Heart left ventricle (tissue), 13 donors: ENCODE data around the gene NFASC.

Experiments used
- CTCF ChIP-seq, 12 donors: fragments of 200-600 bp; sonication (generic) in 4 of 12; IDR thresholded peaks; one replicate each; pipeline versions ENCODE4 v1.5.0 to v1.8.0; 2018 to 2022; ENCODE audit warnings: antibody characterized with exemption in 12 of 12, mild to moderate bottlenecking in 5 of 12
- POLR2A ChIP-seq, 2 donors: fragments of 450-650 bp; IDR thresholded peaks; one replicate each; pipeline ENCODE4 v1.6.1; 2017; ENCODE audit warnings: antibody characterized with exemption in 2 of 2, mild to moderate bottlenecking in 2 of 2, moderate library complexity in 2 of 2
- donor health status: ischemic (EF 13 %, LVEDD 7.1; RV severe dilation, severe dysfunction).
- donor health status: DM: no; HTN: yes; CAD: no.
- donor health status: DM: no; HTN: no; CAD: no.
- donor health status: ischemic (EF 25% LVEDD 6.9; RV normal size, moderate dysfunction).
- donor health status: ischemic (EF 25% LVEDD 5.7; RV mildly dilated, moderate dysfunction).
- donor health status: ischemic (EF 35%, LVEDD 5.7; RV mildly dilated, moderate dysfunction).
- donor health status: nonischemic (EF 11% LVEDD 7.7; RV severe dilation, severe dysfunction).
- donor health status: DM: yes; HTN: yes; CAD: no.
- donor health status: PGD.
- donor health status: ischemic (EF 29% LVEDD 5.4; RV normal size, mild dysfunction).
- donor health status: nonischemic (EF 23%, LVEDD 6.1; RV moderate dilation, normal function).

GRCh38 chr1:204929487-204930154 lies 59.0 kb downstream of the NFASC start:
- TF ChIP-seq CTCF (IDR thresholded peaks at IDR 0.05) (no peak), POLR2A (IDR thresholded peaks at IDR 0.05) (no peak)
